Endothelial cell of umbilical vein (primary cell): Measurements from ENCODE around the gene CDK10. TPM values are rescaled to one million over a fixed set of nuclear protein-coding genes. Genes with fewer than 3 reads are reported as not detected.

Experiments used
- BruUV-seq: library from RNA; stranded (reverse); fragments of 400-500 nt; replicated peaks from 2 replicates; lab custom pipeline; 2021; lab: Mats Ljungman, UMichigan
- CTCF ChIA-PET: fragments of 300-600, 350-600 bp; sonication (Branson Sonifier 250); formaldehyde crosslinking; loops from one replicate; lab custom pipeline; 2021; ENCODE audit warnings: antibody characterized with exemption, inconsistent platforms; lab: Charles Lee
- POLR2A ChIA-PET: fragments of 300-600, 350-600 bp; sonication (Branson Sonifier 250); formaldehyde crosslinking; loops from one replicate; lab custom pipeline; 2021; ENCODE audit warnings: antibody characterized with exemption, inconsistent platforms; lab: Charles Lee
- DNase-seq: peaks from one replicate; pipeline ENCODE4 v3.0.0-alpha.2; 2011; ENCODE audit warnings: low read depth, low spot score
- FAIRE-seq: peaks from 2 replicates; lab custom pipeline; 2011; peaks lifted over from hg19 to GRCh38; lab: Jason Lieb, UNC
- H2AFZ ChIP-seq: 2 replicates; pipeline ENCODE4 v1.6.0; 2012; ENCODE audit warnings: low read depth, low read length, control low read depth, inconsistent platforms
- H3K27ac ChIP-seq: 2 replicates; pipeline ENCODE4 v1.5.1; 2011; ENCODE audit warnings: low read depth, mild to moderate bottlenecking, control low read depth, low read length, moderate library complexity; ENCODE audit not compliant: insufficient read depth
- H3K27me3 ChIP-seq, 2 experiments: 2 replicates each; pipeline versions ENCODE4 v1.6.0 to v1.6.1; 2011; ENCODE audit warnings: low read length in 2 of 2, mixed read lengths in 1 of 2; ENCODE audit not compliant: control insufficient read depth in 2 of 2, insufficient read depth in 2 of 2
- H3K36me3 ChIP-seq, 2 experiments: 2 replicates in 1 of 2; 3 replicates in 1 of 2; pipeline ENCODE4 v1.5.1; 2011; ENCODE audit warnings: low read length in 2 of 2, mild to moderate bottlenecking in 1 of 2, moderate library complexity in 1 of 2; ENCODE audit not compliant: control insufficient read depth in 2 of 2, insufficient read depth in 2 of 2; ENCODE audit errors: extremely low read depth in 1 of 2
- H3K4me1 ChIP-seq: 3 replicates; pipeline ENCODE4 v1.5.1; 2011; ENCODE audit warnings: mild to moderate bottlenecking, low read length; ENCODE audit not compliant: control insufficient read depth, insufficient read depth; ENCODE audit errors: extremely low read depth
- H3K4me2 ChIP-seq: 2 replicates; pipeline ENCODE4 v1.6.1; 2011; ENCODE audit warnings: low read length, control low read depth, mixed read lengths; ENCODE audit not compliant: insufficient read depth
- H3K4me3 ChIP-seq, 3 experiments: fragments of 200-600 bp in 1 of 3; sonication (generic), shearing (Covaris generic) in 1 of 3; replicated peaks in 1 of 3; 2 replicates each; pipeline ENCODE4 v1.5.1; 2011 to 2016; ENCODE audit warnings: control low read depth in 3 of 3, low read length in 3 of 3, mild to moderate bottlenecking in 2 of 3, inconsistent platforms in 1 of 3, low read depth in 1 of 3, moderate library complexity in 1 of 3; ENCODE audit not compliant: insufficient read depth in 1 of 3
- H3K79me2 ChIP-seq: 2 replicates; pipeline ENCODE4 v1.6.0; 2012; ENCODE audit warnings: low read length, inconsistent platforms; ENCODE audit not compliant: control insufficient read depth, insufficient read depth
- H3K9ac ChIP-seq: replicated peaks from 2 replicates; pipeline ENCODE3; 2011; ENCODE audit warnings: low read length, control low read depth; ENCODE audit not compliant: insufficient read depth; ENCODE audit errors: extremely low read depth
- H3K9me1 ChIP-seq: replicated peaks from 3 replicates; pipeline ENCODE4 v1.6.0; 2011; ENCODE audit warnings: mild to moderate bottlenecking, low read length; ENCODE audit not compliant: control insufficient read depth, insufficient read depth; ENCODE audit errors: extremely low read depth
- H3K9me3 ChIP-seq: replicated peaks from 2 replicates; pipeline ENCODE4 v1.5.1; 2012; ENCODE audit warnings: low read length, inconsistent platforms; ENCODE audit not compliant: control insufficient read depth, insufficient read depth
- H4K20me1 ChIP-seq: replicated peaks from 2 replicates; pipeline ENCODE3; 2011; ENCODE audit warnings: mild to moderate bottlenecking, low read length; ENCODE audit not compliant: control insufficient read depth, insufficient read depth; ENCODE audit errors: extremely low read depth
- CTCF ChIP-seq, 2 donors: IDR thresholded peaks; 1 replicate in 1 of 2; 2 replicates in 1 of 2; pipeline ENCODE4 v1.5.1; 2011; ENCODE audit warnings: low read length in 2 of 2, mild to moderate bottlenecking in 2 of 2, moderate library complexity in 2 of 2, control low read depth in 1 of 2, inconsistent platforms in 1 of 2, low read depth in 1 of 2; ENCODE audit not compliant: insufficient read depth in 1 of 2; ENCODE audit errors: extremely low read depth in 1 of 2
- EZH2 ChIP-seq: IDR thresholded peaks from 2 replicates; pipeline ENCODE4 v1.6.1; 2012; ENCODE audit warnings: borderline replicate concordance, low read depth, mild to moderate bottlenecking, moderate library complexity, low read length, inconsistent platforms; ENCODE audit not compliant: severe bottlenecking
- FOS ChIP-seq: IDR thresholded peaks from 2 replicates; pipeline ENCODE4 v1.6.1; 2011; ENCODE audit warnings: mild to moderate bottlenecking, low read length, moderate library complexity, borderline replicate concordance; ENCODE audit not compliant: insufficient read depth
- GATA2 ChIP-seq: IDR thresholded peaks from 2 replicates; pipeline ENCODE4 v1.7.0; 2011; ENCODE audit warnings: low read depth, mild to moderate bottlenecking, moderate library complexity, mixed read lengths, low read length; ENCODE audit not compliant: insufficient read length, insufficient read depth
- JUN ChIP-seq: IDR thresholded peaks from 2 replicates; pipeline ENCODE4 v1.6.1; 2011; ENCODE audit warnings: borderline replicate concordance, low read depth; ENCODE audit not compliant: insufficient read length, insufficient read depth
- MAX ChIP-seq: IDR thresholded peaks from 2 replicates; pipeline ENCODE4 v1.6.1; 2011; ENCODE audit not compliant: insufficient read depth, insufficient read length
- MYC ChIP-seq: IDR thresholded peaks from one replicate; pipeline ENCODE4 v1.6.1; 2011; ENCODE audit warnings: mild to moderate bottlenecking, low read depth, low read length
- POLR2A ChIP-seq: IDR thresholded peaks from 2 replicates; pipeline ENCODE4 v1.6.1; 2012; ENCODE audit warnings: low read depth, mild to moderate bottlenecking, control low read depth, low read length
- POLR2AphosphoS5 ChIP-seq: IDR thresholded peaks from 2 replicates; pipeline ENCODE4 v1.6.1; 2012; ENCODE audit warnings: low read depth, mild to moderate bottlenecking, control low read depth, low read length, moderate library complexity; ENCODE audit not compliant: insufficient read depth
- dilution Hi-C: fragments of 300-500 bp; cut with MboI; formaldehyde crosslinking; loops from one replicate; pipeline ENCODE4 v1.15.0; 2019; ENCODE audit warnings: low sequenced_read_pairs; ENCODE audit not compliant: extremely low pct_ligation_motif_present
- intact Hi-C: fragments of 100-400 bp; cut with micrococcal nuclease; formaldehyde crosslinking; loops from one replicate; pipeline ENCODE4 v1.10.0; 2022
- polyA plus RNA-seq, 4 experiments: library from polyadenylated mRNA; depleted of rRNA in 3 of 4; stranded (reverse) in 3 of 4; unstranded in 1 of 4; fragments of >200 nt; gene quantifications; 2 replicates each; pipeline versions ENCODE4 v1.2.1 to v1.2.3, GENCODE V29; 2011 to 2012; ENCODE audit warnings: missing spikeins in 1 of 4
- total RNA-seq: library from RNA; stranded (reverse); gene quantifications from 2 replicates; pipeline ENCODE4 v1.2.3, GENCODE V29; 2021

Gene CDK10
- total and polyA plus RNA-seq, 2 donors (not counting 3 experiments of a cell fraction or from before 2014, with no cell fraction given), result 74.5 to 99.9 TPM

GRCh38 chr16:89653656-89654295, 32.7 kb upstream of the CDK10 start:
- dilution Hi-C loops (no loop called here), intact Hi-C loops (no loop called here)
- Histone ChIP-seq H4K20me1 (no peaks in the 10 kb centered on the region), H3K9me3 (no peaks in the 10 kb centered on the region), H3K27ac (no peak overlapping the region), H2AFZ (no peak overlapping the region), H3K4me1 (peaks cover 12% of the 10 kb centered on the region), H3K36me3 (peaks cover 0 to 13% of the 10 kb centered on the region in 2 experiments), H3K4me2 (no peak overlapping the region), H3K9ac (no peak overlapping the region), H3K4me3 (no peak overlapping the region), H3K27me3 (no peaks in the 10 kb centered on the region), H3K79me2 (peaks cover 38% of the 10 kb centered on the region), H3K9me1 (no peaks in the 10 kb centered on the region)
- no peak for TF ChIP-seq CTCF (IDR thresholded peaks at IDR 0.05; ENCODE audit: extremely low read depth in 1 of 2, insufficient read depth in 1 of 2, low read depth in 1 of 2, low read length in 2 of 2)
- no peak for TF ChIP-seq FOS
- no peak for TF ChIP-seq JUN
- ChIA-PET CTCF (interaction anchor here (2.0 kb wide), 1 partner anchor 39 kb away, joined by 5 read pairs; no protein-coding TSS in a partner anchor), POLR2A (no interaction called here)
- no peak for DNase-seq
- no peak for FAIRE-seq
- no TSS peak for BruUV-seq

- ChIA-PET CTCF (interaction anchor here (1.3 to 1.8 kb wide), 2 partner anchors 40 to 45 kb away, joined by 5 to 8 read pairs; no protein-coding TSS in a partner anchor), POLR2A (no interaction called here)
- no TSS peak for BruUV-seq
- Histone ChIP-seq H3K4me2 (no peak overlapping the region), H3K9ac (no peak overlapping the region), H3K4me3 (no peak overlapping the region), H3K9me1 (no peaks in the 10 kb centered on the region), H3K36me3 (peaks cover 0 to 13% of the 10 kb centered on the region in 2 experiments), H3K4me1 (peaks cover 13% of the 10 kb centered on the region), H3K27ac (no peak overlapping the region), H3K9me3 (no peaks in the 10 kb centered on the region), H3K79me2 (peaks cover 39% of the 10 kb centered on the region), H4K20me1 (no peaks in the 10 kb centered on the region), H3K27me3 (no peaks in the 10 kb centered on the region), H2AFZ (no peak overlapping the region)
- intact Hi-C loops (no loop called here), dilution Hi-C loops (no loop called here)
- TF ChIP-seq POLR2A (no peak), FOS (no peak), GATA2 (no peak), MYC (no peak), MAX (no peak), JUN (no peak), POLR2AphosphoS5 (no peak), EZH2 (no peak), CTCF (IDR thresholded peaks at IDR 0.05; ENCODE audit: extremely low read depth in 1 of 2, insufficient read depth in 1 of 2, low read depth in 1 of 2, low read length in 2 of 2) (no peak)
- FAIRE-seq (no peak), DNase-seq (no peak)
Observed at GRCh38 chr16:89655062-89655643, 31.3 kb upstream of the CDK10 start.
